ENCODE results near the gene OSBPL10.

DNA sequence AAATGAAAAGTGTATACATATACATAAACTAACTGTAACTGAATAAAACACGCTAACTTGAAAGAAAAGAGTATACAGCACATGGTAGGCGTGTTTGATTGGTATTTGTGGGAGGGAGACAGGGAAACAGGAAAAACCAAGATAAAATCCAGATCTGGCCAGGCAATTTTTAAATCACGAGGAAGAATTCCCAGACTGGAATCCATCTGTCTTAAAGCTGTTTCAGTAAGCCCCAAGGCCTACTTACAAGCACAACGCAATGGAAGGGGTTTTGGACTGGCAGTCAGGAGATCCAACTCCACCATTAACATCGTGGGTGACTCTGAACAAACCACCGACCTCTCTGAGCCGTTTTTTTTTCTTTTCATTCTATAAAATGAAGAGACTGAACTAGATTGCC is 195.8 kb downstream of the OSBPL10 start:
- TF ChIP-seq, protein P1, sequence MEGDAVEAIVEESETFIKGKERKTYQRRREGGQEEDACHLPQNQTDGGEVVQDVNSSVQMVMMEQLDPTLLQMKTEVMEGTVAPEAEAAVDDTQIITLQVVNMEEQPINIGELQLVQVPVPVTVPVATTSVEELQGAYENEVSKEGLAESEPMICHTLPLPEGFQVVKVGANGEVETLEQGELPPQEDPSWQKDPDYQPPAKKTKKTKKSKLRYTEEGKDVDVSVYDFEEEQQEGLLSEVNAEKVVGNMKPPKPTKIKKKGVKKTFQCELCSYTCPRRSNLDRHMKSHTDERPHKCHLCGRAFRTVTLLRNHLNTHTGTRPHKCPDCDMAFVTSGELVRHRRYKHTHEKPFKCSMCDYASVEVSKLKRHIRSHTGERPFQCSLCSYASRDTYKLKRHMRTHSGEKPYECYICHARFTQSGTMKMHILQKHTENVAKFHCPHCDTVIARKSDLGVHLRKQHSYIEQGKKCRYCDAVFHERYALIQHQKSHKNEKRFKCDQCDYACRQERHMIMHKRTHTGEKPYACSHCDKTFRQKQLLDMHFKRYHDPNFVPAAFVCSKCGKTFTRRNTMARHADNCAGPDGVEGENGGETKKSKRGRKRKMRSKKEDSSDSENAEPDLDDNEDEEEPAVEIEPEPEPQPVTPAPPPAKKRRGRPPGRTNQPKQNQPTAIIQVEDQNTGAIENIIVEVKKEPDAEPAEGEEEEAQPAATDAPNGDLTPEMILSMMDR (conservative IDR thresholded peaks at IDR 0.05; ENCODE audit: low read length) = no peak
- no peak for TF ChIP-seq EZH2phosphoT487 (IDR thresholded peaks at IDR 0.05; ENCODE audit: borderline replicate concordance)

Data from Loucy (cell line).